Kidney capillary endothelial cell (primary cell): ENCODE measurements around the gene SLC24A4.

Experiments used
- DNase-seq: peaks from one replicate; pipeline ENCODE4 v3.0.0-alpha.2; 2018; ENCODE audit warnings: low spot score

Gene SLC24A4

DNA sequence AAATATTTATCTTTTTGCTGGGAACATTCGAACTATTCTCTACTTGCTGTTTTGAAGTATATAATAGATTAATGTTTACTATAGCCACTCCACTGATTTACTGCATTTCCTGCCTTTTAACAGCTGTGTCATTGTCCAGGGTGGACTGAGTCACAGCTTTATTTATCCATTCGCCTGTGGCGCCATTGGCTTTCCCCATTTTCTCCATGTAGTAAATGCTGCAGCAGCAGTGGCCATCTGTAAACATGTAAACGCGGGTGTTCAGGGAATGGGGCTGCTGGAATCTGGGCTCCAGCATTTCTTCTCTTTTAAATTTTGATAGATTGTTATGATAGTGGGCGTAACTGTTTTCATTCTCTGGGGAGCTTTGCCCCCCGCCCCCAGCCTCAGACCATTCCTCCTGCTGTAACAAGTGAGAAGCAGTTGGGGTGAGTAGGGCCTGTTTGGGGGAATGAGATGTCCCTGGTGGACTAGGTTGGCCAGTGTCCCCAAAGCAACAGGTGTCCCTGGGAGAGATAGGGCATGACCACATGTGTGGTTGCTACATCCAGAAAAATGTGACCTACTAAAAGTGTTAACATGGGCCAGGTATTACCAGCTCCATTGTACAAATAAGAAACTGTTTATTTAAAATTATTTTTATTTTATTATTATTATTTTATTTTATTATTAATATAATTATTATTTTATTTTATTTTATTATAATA is 223.5 kb downstream of the SLC24A4 start:
- DNase-seq, result peak; percentile 75

DNA sequence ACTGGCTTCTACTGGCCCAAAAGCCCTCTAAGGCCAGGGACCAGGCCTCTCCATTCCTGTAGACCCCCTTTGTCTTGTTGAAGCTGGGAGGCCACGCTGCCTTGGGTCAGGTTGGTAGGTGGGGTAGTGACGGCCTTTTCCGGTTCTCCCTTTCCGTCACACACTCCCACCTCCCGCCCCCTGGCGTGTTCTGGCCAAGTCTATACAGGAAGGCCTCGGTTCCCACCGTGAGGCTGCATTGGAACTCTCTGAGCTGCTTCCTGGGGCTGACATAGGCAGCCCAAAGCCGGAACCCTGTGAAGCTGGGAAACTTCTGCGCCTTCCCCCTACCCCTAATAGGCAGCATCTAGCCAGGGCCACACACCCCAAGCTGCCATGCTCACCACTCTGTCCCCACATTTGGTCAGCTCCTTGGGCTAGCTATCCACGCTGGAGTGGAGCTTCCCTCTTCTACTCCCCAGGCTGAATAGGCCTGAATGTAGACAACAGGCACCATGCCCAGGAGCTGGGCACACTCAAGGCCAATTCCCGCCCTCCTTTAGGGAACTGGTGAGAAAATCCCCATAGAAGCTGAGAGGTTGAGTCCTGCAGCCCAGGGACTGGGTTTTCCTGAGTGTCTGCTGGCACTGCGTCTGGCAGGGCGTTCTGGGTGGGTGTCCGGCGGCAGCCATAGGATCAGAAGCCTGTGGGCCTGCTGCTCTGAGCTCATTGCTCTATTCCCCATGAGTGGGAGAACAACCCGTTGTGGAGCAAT is 226.3 kb downstream of the SLC24A4 start:
- no peak for DNase-seq

DNA sequence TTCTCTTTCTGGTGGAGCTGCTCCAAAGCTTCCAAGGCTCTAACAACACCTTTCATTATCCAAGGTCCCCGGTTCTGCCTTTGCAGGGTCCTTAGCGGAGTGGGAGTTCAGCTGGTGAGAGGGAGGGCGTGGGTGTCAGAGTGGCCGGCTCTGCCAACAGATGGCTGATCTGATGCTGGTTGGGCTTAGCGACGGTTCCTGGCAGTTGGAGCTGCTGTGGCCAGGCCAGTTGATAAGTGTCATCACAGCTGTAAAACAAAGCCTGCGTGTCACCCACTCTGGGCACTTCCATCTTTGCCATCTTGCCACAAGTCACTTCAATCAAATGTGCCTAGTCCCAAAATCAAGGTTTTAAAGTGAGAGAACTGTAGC is 226.9 kb downstream of the SLC24A4 start:
- no peak for DNase-seq
